ENCODE measurements around the gene RPS4Y2. TPM values are rescaled to one million over a fixed set of nuclear protein-coding genes. Genes with fewer than 3 reads are reported as not detected.

The RPS4Y2 gene
- total RNA-seq, 1 experiment from 2014 or later, result not detected

DNA sequence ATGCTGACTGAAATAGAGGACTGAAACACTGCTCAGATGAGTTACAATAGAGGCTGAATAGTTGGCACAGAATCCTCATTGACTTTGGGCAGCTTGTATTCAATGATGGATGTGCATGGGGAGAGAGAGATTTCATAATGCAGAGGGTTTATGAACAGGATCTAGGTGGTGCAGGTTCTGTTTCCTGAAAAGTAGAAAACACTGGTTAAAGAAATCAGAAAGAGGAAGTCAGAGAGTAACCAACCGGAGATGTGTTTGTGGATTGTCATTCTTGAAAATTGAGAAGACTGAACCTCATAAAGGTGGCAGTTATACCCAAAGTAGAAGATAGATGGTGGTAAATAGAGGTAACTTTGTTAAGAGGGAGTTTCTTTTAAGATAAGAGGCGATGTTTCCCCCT, 8.0 kb downstream of the RPS4Y2 start:
- DNase-seq (ENCODE audit: low read depth, low spot score) (no peak), ATAC-seq (no peak)
- no peaks in the 10 kb centered on the region for H3K9me2 ChIP-seq (ENCODE audit: insufficient read depth)
- no peaks in the 10 kb centered on the region for H3K36me3 ChIP-seq (ENCODE audit: control insufficient read depth in 1 of 2, insufficient read depth in 2 of 2, low read length in 2 of 2)
- no peak overlapping the region for H2AFZ ChIP-seq (ENCODE audit: low read depth, low read length, poor library complexity, severe bottlenecking)
- no peaks in the 10 kb centered on the region for H3K9me3 ChIP-seq (ENCODE audit: control insufficient read depth in 1 of 2, insufficient read depth in 1 of 2, low read depth in 1 of 2, low read length in 2 of 2)
- no peak overlapping the region for H3K27ac ChIP-seq (ENCODE audit: low read depth, low read length)
- intact Hi-C loops (cut with micrococcal nuclease), result no loop called here
- no peaks in the 10 kb centered on the region for H3K4me1 ChIP-seq (ENCODE audit: control insufficient read depth in 1 of 2, insufficient read depth in 2 of 2, low read length in 2 of 2)
- CTCF ChIA-PET, result no interaction called here
- no peaks in the 10 kb centered on the region for H3K79me2 ChIP-seq (ENCODE audit: insufficient read depth, low read length)
- H3K27me3 ChIP-seq (ENCODE audit: insufficient read depth, low read length), result no peaks in the 10 kb centered on the region
- no peak overlapping the region for H3K4me2 ChIP-seq (ENCODE audit: low read length)
- TF ChIP-seq TCF7L2 (IDR thresholded peaks at IDR 0.05; ENCODE audit: borderline replicate concordance, extremely low read depth, insufficient read depth, insufficient read length), result no peak
- no peak for TF ChIP-seq ZNF274 (IDR thresholded peaks at IDR 0.05; ENCODE audit: low read depth, low read length)
- TF ChIP-seq FOSL1 (IDR thresholded peaks at IDR 0.05; ENCODE audit: low read depth), result no peak
- no peak for TF ChIP-seq EGR1 (IDR thresholded peaks at IDR 0.05; ENCODE audit: low read depth)
- POLR2A ChIA-PET, result no interaction called here
- no peak overlapping the region for H3K9ac ChIP-seq (ENCODE audit: low read length)
- no peak overlapping the region for H3K4me3 ChIP-seq (replicated peaks in 1 of 2; ENCODE audit: low read depth in 1 of 2, low read length in 2 of 2)
- RAD21 ChIA-PET (ENCODE audit: low non-redundant PET in 1 of 2, low total read pairs in 2 of 2, uncharacterized antibody in 2 of 2, unreplicated experiment in 2 of 2), result no interaction called here
- H4K20me1 ChIP-seq (ENCODE audit: insufficient read depth), result no peaks in the 10 kb centered on the region
- BruUV-seq (replicated peaks), result no TSS peak

DNA sequence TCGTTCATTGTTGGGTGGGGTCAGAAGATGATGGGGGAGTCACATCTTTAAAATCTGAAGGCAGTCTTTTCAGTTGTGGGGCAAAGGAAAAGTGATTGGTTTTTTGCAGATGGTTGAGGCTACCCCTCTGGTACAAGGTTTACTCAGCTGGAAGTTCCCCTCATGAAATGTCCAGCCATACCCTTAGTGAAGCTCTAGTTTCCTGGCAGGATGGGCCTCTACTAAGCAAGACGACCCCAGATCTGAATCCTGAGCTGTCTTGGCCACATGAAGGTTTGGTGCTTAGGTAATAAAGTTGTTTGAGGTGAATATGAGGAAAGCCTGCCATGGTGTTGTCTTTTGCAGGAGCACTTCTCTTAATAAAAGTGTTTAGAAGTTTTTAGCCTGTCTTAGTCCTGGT, 9.2 kb downstream of the RPS4Y2 start:
- POLR2A ChIA-PET, result no interaction called here
- no peaks in the 10 kb centered on the region for H3K36me3 ChIP-seq (ENCODE audit: control insufficient read depth in 1 of 2, insufficient read depth in 2 of 2, low read length in 2 of 2)
- DNase-seq (ENCODE audit: low read depth, low spot score), result no peak
- H3K27ac ChIP-seq (ENCODE audit: low read depth, low read length), result no peak overlapping the region
- ATAC-seq, result no peak
- no peak overlapping the region for H3K4me2 ChIP-seq (ENCODE audit: low read length)
- no peak overlapping the region for H3K4me3 ChIP-seq (replicated peaks in 1 of 2; ENCODE audit: low read depth in 1 of 2, low read length in 2 of 2)
- H4K20me1 ChIP-seq (ENCODE audit: insufficient read depth), result no peaks in the 10 kb centered on the region
- no peaks in the 10 kb centered on the region for H3K79me2 ChIP-seq (ENCODE audit: insufficient read depth, low read length)
- CTCF ChIA-PET, result no interaction called here
- RAD21 ChIA-PET (ENCODE audit: low non-redundant PET in 1 of 2, low total read pairs in 2 of 2, uncharacterized antibody in 2 of 2, unreplicated experiment in 2 of 2), result no interaction called here
- H3K9me3 ChIP-seq (ENCODE audit: control insufficient read depth in 1 of 2, insufficient read depth in 1 of 2, low read depth in 1 of 2, low read length in 2 of 2), result no peaks in the 10 kb centered on the region
- BruUV-seq (replicated peaks), result no TSS peak
- H3K4me1 ChIP-seq (ENCODE audit: control insufficient read depth in 1 of 2, insufficient read depth in 2 of 2, low read length in 2 of 2), result no peaks in the 10 kb centered on the region
- TF ChIP-seq, protein P1, sequence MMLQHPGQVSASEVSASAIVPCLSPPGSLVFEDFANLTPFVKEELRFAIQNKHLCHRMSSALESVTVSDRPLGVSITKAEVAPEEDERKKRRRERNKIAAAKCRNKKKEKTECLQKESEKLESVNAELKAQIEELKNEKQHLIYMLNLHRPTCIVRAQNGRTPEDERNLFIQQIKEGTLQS (IDR thresholded peaks at IDR 0.05), result no peak
- no peak for TF ChIP-seq SIN3A (IDR thresholded peaks at IDR 0.05; ENCODE audit: low read depth)
- TF ChIP-seq FOSL1 (IDR thresholded peaks at IDR 0.05; ENCODE audit: low read depth), result no peak
- TF ChIP-seq, protein P2, sequence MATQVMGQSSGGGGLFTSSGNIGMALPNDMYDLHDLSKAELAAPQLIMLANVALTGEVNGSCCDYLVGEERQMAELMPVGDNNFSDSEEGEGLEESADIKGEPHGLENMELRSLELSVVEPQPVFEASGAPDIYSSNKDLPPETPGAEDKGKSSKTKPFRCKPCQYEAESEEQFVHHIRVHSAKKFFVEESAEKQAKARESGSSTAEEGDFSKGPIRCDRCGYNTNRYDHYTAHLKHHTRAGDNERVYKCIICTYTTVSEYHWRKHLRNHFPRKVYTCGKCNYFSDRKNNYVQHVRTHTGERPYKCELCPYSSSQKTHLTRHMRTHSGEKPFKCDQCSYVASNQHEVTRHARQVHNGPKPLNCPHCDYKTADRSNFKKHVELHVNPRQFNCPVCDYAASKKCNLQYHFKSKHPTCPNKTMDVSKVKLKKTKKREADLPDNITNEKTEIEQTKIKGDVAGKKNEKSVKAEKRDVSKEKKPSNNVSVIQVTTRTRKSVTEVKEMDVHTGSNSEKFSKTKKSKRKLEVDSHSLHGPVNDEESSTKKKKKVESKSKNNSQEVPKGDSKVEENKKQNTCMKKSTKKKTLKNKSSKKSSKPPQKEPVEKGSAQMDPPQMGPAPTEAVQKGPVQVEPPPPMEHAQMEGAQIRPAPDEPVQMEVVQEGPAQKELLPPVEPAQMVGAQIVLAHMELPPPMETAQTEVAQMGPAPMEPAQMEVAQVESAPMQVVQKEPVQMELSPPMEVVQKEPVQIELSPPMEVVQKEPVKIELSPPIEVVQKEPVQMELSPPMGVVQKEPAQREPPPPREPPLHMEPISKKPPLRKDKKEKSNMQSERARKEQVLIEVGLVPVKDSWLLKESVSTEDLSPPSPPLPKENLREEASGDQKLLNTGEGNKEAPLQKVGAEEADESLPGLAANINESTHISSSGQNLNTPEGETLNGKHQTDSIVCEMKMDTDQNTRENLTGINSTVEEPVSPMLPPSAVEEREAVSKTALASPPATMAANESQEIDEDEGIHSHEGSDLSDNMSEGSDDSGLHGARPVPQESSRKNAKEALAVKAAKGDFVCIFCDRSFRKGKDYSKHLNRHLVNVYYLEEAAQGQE (IDR thresholded peaks at IDR 0.05; ENCODE audit: low read depth), result no peak
- TF ChIP-seq EZH2 (IDR thresholded peaks at IDR 0.05), result no peak
- no peak for TF ChIP-seq POLR2A (IDR thresholded peaks at IDR 0.05; ENCODE audit: borderline replicate concordance, extremely low read depth, insufficient read depth, insufficient read length)
- TF ChIP-seq SP1 (IDR thresholded peaks at IDR 0.05; ENCODE audit: low read depth), result no peak
- no peak for TF ChIP-seq TCF7L2 (IDR thresholded peaks at IDR 0.05; ENCODE audit: borderline replicate concordance, extremely low read depth, insufficient read depth, insufficient read length)
- TF ChIP-seq CBX3 (IDR thresholded peaks at IDR 0.05; ENCODE audit: low read depth), result no peak
- no peak for TF ChIP-seq SRF (IDR thresholded peaks at IDR 0.05; ENCODE audit: low read depth)
- H3K9me2 ChIP-seq (ENCODE audit: insufficient read depth), result no peaks in the 10 kb centered on the region
- no peak overlapping the region for H2AFZ ChIP-seq (ENCODE audit: low read depth, low read length, poor library complexity, severe bottlenecking)
- no peak overlapping the region for H3K9ac ChIP-seq (ENCODE audit: low read length)
- intact Hi-C loops (cut with micrococcal nuclease), result no loop called here
- no peaks in the 10 kb centered on the region for H3K27me3 ChIP-seq (ENCODE audit: insufficient read depth, low read length)
